Kidney (tissue), 14 donors: ENCODE data around the gene LEMD2. TPM values are rescaled to one million over a fixed set of nuclear protein-coding genes. Genes with fewer than 3 reads are reported as not detected.
"Not testable (repeated sequence)": the region's sequence is repeated elsewhere in the genome, so short reads cannot be mapped to it uniquely, and the experiment has no call there.

Source experiments
- DNase-seq, 5 donors: peaks; one replicate each; pipeline ENCODE4 v3.0.0-alpha.2; 2013 to 2020
- FAIRE-seq: peaks from 2 replicates; lab custom pipeline; 2012; peaks lifted over from hg19 to GRCh38; lab: Jason Lieb, UNC
- H3K27ac ChIP-seq, 2 donors: one replicate each; pipeline ENCODE4 v1.7.0; 2013; ENCODE audit warnings: low read depth in 2 of 2, low read length in 2 of 2, inconsistent platforms in 1 of 2
- H3K27me3 ChIP-seq: one replicate; pipeline ENCODE4 v1.7.1; 2013; ENCODE audit warnings: low read length, inconsistent platforms; ENCODE audit not compliant: control insufficient read depth, insufficient read depth
- H3K36me3 ChIP-seq, 3 donors: one replicate each; pipeline versions ENCODE4 v1.7.0 to v1.7.1; 2013; ENCODE audit warnings: low read length in 3 of 3, control low read depth in 1 of 3, inconsistent platforms in 1 of 3; ENCODE audit not compliant: insufficient read depth in 3 of 3, control insufficient read depth in 2 of 3
- H3K4me1 ChIP-seq, 3 donors: one replicate each; pipeline versions ENCODE4 v1.7.0 to v1.7.1; 2013; ENCODE audit warnings: low read length in 3 of 3, inconsistent platforms in 1 of 3, low read depth in 1 of 3; ENCODE audit not compliant: control insufficient read depth in 2 of 3, insufficient read depth in 2 of 3
- H3K4me3 ChIP-seq, 3 donors: one replicate each; pipeline versions ENCODE4 v1.7.0 to v1.8.1; 2013; ENCODE audit warnings: low read length in 3 of 3, control low read depth in 1 of 3, inconsistent platforms in 1 of 3
- H3K9ac ChIP-seq, 3 donors: one replicate each; pipeline versions ENCODE4 v1.7.0 to v1.7.1; 2013; ENCODE audit warnings: low read length in 3 of 3, control low read depth in 1 of 3, inconsistent platforms in 1 of 3
- H3K9me3 ChIP-seq, 3 donors: one replicate each; pipeline versions ENCODE4 v1.7.0 to v1.7.1; 2013; ENCODE audit warnings: low read length in 3 of 3, control low read depth in 1 of 3, inconsistent platforms in 1 of 3; ENCODE audit not compliant: control insufficient read depth in 2 of 3, insufficient read depth in 1 of 3
- intact Hi-C: fragments of 100-400 bp; cut with DNase I; formaldehyde crosslinking; loops from one replicate; pipeline ENCODE4 v1.11.1; 2022
- polyA plus RNA-seq: library from polyadenylated mRNA; stranded (reverse); fragments of 350-450 nt; fragmentation: Illumina TruSeq; extraction: RNeasy Lipid Tissue Mini Kit (QIAGEN cat#74804); gene quantifications from one replicate; pipeline ENCODE4 v1.2.3, GENCODE V29; 2014; ENCODE audit warnings: low read depth, low replicate concordance; ENCODE audit not compliant: insufficient read depth
- total RNA-seq: library from RNA; stranded (reverse); fragmentation: NEBNext Ultra II Directional; extraction: Animal tissue kit (Norgen Biotek cat#: 25700); gene quantifications from one replicate; pipeline ENCODE4 v1.2.1, GENCODE V29; 2021
- TF ChIP-seq, protein P1 (sequence below): IDR thresholded peaks from 3 replicates; pipeline ENCODE4 v1.5.1; 2012; ENCODE audit warnings: mild to moderate bottlenecking, moderate library complexity, borderline replicate concordance; ENCODE audit not compliant: insufficient read depth; ENCODE audit errors: extremely low read depth
- donor health status: control.
- donor health status: control.
- donor health status: control.
- donor health status: control.
- donor health status: control.
- donor health status: DM: yes; HTN: yes; CAD: no.
- donor health status: Normal renal cell carcinoma (clear cell type).

LEMD2 gene
- total and polyA plus RNA-seq, 2 donors from 2014 or later, result 36.4 to 57.1 TPM

DNA sequence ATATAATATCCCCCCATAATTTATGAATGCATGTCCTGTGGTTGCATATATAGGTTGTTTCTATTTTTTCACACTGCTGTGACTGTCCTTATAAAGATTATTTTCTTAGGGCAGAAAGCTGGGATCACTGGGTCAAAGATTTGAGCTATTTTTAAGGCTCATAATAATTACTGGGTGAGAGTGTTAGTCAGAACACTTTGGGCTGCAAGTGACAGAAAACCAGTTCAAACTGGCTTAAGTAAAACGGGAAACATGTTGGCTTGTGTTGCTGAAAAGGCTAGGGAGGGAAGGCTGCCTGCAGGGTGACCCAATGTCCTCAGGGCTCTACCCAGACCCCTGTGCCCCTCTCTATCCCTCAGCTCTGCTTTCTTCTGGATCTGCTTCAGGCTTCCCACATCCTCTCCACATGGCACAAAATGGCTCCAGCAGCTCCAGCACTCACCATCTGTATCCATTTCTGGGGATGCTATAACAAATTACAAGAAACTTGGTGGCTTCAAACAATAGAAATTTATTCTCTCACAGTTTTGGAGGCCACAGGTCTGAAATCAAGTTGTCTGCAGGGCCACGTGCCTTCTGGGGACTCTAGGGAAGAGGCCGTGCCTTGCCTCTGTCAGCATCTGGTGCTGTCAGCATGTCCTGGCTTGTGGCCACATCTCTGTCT is 48.0 kb upstream of the LEMD2 start:
- H3K27me3 ChIP-seq, result no peaks in the 10 kb centered on the region
- no peak overlapping the region for H3K9ac ChIP-seq
- no peaks in the 10 kb centered on the region for H3K9me3 ChIP-seq
- FAIRE-seq, result no peak
- no peaks in the 10 kb centered on the region for H3K36me3 ChIP-seq
- DNase-seq, result no peak
- TF ChIP-seq, protein P1, sequence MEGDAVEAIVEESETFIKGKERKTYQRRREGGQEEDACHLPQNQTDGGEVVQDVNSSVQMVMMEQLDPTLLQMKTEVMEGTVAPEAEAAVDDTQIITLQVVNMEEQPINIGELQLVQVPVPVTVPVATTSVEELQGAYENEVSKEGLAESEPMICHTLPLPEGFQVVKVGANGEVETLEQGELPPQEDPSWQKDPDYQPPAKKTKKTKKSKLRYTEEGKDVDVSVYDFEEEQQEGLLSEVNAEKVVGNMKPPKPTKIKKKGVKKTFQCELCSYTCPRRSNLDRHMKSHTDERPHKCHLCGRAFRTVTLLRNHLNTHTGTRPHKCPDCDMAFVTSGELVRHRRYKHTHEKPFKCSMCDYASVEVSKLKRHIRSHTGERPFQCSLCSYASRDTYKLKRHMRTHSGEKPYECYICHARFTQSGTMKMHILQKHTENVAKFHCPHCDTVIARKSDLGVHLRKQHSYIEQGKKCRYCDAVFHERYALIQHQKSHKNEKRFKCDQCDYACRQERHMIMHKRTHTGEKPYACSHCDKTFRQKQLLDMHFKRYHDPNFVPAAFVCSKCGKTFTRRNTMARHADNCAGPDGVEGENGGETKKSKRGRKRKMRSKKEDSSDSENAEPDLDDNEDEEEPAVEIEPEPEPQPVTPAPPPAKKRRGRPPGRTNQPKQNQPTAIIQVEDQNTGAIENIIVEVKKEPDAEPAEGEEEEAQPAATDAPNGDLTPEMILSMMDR, result no peak
- H3K4me1 ChIP-seq, result peaks cover 4 to 16% (median 13%) of the 10 kb centered on the region in 3 donors
- intact Hi-C loops, result no loop called here
- H3K27ac ChIP-seq, result no peak overlapping the region
- no peak overlapping the region for H3K4me3 ChIP-seq

DNA sequence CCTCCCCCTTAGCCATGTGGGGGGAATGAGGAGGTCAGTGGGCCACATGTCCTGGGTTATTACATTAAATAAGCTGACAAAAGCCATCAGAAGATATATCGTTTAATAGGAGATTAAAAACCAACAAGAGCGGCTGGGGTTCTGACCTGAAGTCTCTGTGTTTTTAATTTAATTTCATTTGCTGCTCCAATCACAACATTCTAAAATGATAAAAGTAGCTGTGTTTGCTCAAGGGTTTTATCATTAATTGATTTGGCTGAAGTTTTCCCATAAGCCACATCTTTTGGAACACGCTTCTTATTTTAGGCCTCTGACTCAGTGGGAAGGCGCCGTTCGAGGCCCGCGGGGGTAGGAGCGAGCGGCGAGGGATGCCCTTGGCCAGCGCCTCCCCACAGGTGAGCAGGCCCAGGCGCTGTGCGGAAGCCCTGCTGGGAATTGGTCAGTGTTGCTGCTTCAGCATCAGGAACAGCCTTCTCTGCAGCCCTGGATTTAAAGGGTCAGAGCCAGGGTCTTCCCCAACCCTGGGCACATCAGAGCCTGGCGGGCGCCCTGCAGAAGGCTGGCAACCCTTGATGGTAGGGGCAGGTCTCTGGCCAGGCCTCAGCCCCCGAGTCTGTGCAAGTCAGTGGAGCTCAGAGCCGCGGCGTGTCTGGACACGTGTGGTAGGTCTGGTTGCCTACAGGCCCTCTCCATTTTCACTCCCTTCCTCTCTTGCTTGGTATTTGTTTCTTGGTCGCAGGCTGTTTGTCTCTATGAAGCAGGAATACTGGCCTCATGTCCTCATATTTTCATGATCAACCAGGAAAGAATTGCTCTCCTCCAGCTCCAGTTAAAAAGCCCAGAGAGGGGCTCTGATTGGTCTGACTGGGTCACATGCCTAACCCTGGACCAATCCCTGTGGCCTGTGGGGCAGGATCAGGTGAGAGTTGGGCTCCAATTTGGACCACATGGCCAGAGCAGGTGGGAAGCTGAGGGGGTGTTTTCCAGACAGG is 45.8 kb upstream of the LEMD2 start:
- Histone ChIP-seq H3K27me3 (no peaks in the 10 kb centered on the region), H3K9ac (no peak overlapping the region), H3K9me3 (no peaks in the 10 kb centered on the region), H3K36me3 (no peaks in the 10 kb centered on the region), H3K27ac (no peak overlapping the region), H3K4me1 (peaks cover 3 to 7% (median 6%) of the 10 kb centered on the region in 3 donors), H3K4me3 (no peak overlapping the region)
- FAIRE-seq (no peak), DNase-seq (no peak)
- TF ChIP-seq, protein P1, result no peak
- intact Hi-C loops, result no loop called here

DNA sequence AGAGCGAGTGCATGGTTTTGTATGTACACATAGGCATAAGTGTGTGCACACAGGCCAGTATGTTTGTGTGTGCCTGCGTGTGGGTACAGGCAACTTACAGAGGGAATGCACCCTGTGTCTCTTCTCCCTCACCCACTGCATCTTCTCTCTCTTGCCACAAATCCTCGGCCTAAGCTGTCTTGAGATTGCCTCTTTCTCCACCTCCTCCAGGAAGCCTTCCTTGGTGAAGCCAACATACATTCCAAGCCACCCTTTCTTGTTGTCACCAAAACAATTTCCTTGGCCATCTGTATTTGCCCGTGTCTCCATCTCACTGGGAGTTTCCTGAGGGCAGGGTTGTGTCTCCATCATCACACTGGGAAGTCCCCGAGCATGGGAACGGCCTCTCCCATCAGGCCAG is 44.7 kb upstream of the LEMD2 start:
- no peaks in the 10 kb centered on the region for H3K27me3 ChIP-seq
- FAIRE-seq, result no peak
- no peak overlapping the region for H3K4me3 ChIP-seq
- H3K9me3 ChIP-seq, result no peaks in the 10 kb centered on the region
- no peak overlapping the region for H3K9ac ChIP-seq
- no peak overlapping the region for H3K27ac ChIP-seq
- TF ChIP-seq, protein P1, result no peak
- H3K4me1 ChIP-seq, result peaks cover 0 to 3% (median 0%) of the 10 kb centered on the region in 3 donors
- H3K36me3 ChIP-seq, result no peaks in the 10 kb centered on the region
- peak in 1 of 5 donors; percentile 0 for DNase-seq
- intact Hi-C loops, result no loop called here

DNA sequence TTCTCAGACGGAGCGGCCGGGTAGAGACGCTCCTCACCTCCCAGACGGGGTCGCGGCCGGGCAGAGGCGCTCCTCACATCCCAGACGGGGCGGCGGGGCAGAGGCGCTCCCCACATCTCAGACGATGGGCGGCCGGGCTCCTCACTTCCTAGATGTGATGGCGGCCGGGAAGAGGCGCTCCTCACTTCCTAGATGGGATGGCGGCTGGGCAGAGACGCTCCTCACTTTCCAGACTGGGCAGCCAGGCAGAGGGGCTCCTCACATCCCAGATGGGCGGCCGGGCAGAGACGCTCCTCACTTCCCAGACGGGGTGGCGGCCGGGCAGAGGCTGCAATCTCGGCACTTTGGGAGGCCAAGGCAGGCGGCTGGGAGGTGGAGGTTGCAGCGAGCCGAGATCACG is 43.9 kb upstream of the LEMD2 start:
- H3K27me3 ChIP-seq, H3K4me3 ChIP-seq, H3K4me1 ChIP-seq, H3K9ac ChIP-seq, H3K36me3 ChIP-seq, intact Hi-C loops, H3K9me3 ChIP-seq, H3K27ac ChIP-seq, FAIRE-seq: not testable (repeated sequence)
- DNase-seq, result peak in 1 of 5 donors; percentile 21

DNA sequence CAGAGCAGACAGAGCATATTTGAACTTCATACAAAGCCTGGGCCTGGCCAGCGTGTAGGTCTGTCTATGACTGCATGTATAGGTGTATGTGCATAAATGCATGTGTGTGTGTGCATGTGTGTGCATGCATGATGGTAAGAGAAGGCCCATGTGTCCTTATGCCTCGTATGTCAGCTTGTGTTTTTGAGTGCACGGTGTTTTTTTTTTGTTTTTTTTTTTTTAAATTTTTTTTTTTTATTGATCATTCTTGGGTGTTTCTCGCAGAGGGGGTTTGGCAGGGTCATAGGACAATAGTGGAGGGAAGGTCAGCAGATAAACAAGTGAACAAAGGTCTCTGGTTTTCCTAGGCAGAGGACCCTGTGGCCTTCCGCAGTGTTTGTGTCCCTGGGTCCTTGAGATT is 42.8 kb upstream of the LEMD2 start:
- H3K36me3 ChIP-seq, intact Hi-C loops, FAIRE-seq: not testable (repeated sequence)

More for the DNA sequence above, 42.8 kb upstream of the LEMD2 start:
- not testable (repeated sequence) for H3K27ac ChIP-seq, H3K27me3 ChIP-seq, H3K9ac ChIP-seq, H3K9me3 ChIP-seq, H3K4me1 ChIP-seq, H3K4me3 ChIP-seq, DNase-seq
